VCaP (cell line): Measurements from ENCODE around the gene PPARG.

ENCODE experiments used
- H3K27ac ChIP-seq: fragments of 450-650 bp; 2 replicates; pipeline ENCODE4 v1.5.1; 2017
- CTCF ChIP-seq: fragments of 450-650 bp; conservative IDR thresholded peaks from 2 replicates; pipeline ENCODE4 v1.5.1; 2017; ENCODE audit warnings: mild to moderate bottlenecking, moderate library complexity

Gene PPARG

GRCh38 chr3:12371525-12372140 is 82.8 kb downstream of the PPARG start:
- H3K27ac ChIP-seq = no peak overlapping the region
- no peak for TF ChIP-seq CTCF

DNA sequence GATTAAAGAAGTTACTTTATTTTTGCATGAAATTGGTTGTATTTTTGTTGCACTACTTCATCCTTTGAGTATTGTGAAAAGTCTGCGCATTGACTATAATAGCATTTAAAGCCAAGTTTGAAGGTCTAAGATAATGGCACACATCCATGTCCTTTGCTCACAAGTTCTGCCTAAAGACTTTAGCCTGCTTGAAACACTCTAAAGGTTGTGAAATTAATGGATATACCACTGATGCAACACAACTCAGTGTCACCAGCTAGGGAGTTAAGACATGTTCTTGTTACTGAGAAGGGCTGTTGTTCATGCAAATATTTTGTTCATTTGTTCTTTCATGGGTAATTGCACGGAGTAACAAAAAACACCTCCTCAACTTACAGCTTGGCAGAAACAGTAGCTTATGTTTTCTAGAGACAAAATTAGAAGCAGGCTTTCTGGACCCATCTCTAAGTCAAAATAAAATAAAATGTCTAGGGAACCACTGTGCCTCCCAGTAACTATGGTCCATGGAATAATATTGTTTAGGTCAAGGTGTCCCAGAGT is 83.9 kb downstream of the PPARG start:
- no peak for TF ChIP-seq CTCF
- no peak overlapping the region for H3K27ac ChIP-seq

- H3K27ac ChIP-seq = no peak overlapping the region
- no peak for TF ChIP-seq CTCF
Measured at GRCh38 chr3:12375572-12375971, 86.7 kb downstream of the PPARG start.

- H3K27ac ChIP-seq = no peak overlapping the region
- TF ChIP-seq CTCF = no peak
Measured at GRCh38 chr3:12379640-12380429, 91.0 kb downstream of the PPARG start.

- TF ChIP-seq CTCF = no peak
- no peak overlapping the region for H3K27ac ChIP-seq
Measured at GRCh38 chr3:12380461-12380860, 91.6 kb downstream of the PPARG start.

DNA sequence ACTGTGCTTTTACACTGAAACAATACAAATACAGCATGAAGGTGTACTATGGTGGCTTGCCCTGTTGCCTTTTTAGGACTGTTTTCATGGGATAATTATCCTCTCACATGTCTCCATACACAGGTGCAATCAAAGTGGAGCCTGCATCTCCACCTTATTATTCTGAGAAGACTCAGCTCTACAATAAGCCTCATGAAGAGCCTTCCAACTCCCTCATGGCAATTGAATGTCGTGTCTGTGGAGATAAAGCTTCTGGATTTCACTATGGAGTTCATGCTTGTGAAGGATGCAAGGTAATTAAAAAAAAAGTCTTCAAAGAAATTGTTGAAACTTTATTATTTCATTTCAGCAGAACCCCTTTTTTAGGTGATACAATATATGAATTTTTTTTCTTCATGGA is 92.3 kb downstream of the PPARG start:
- no peak for TF ChIP-seq CTCF
- no peak overlapping the region for H3K27ac ChIP-seq

GRCh38 chr3:12383218-12383617 is 94.3 kb downstream of the PPARG start:
- TF ChIP-seq CTCF = no peak
- no peak overlapping the region; the same call in 1 of the 2 replicates for H3K27ac ChIP-seq
